ENCODE results near the gene CLRN3.

GRCh38 chr10:127897177-127897576 lies 4.4 kb upstream of the CLRN3 start:
- no peak for TF ChIP-seq FOXP2 (optimal IDR thresholded peaks at IDR 0.05; ENCODE audit: borderline replicate concordance, extremely low read depth, extremely low read length, insufficient read depth)
- no peak for TF ChIP-seq TAF1 (IDR thresholded peaks at IDR 0.05; ENCODE audit: borderline replicate concordance, insufficient read depth, low read length)

Measured in PFSK-1 (cell line).